WERI-Rb-1 (cell line): ENCODE measurements around the gene PLTP.

Source experiments
- DNase-seq: peaks from one replicate; pipeline ENCODE4 v3.0.0-alpha.2; 2020
- H3K27ac ChIP-seq: fragments of 250-450 bp; sonication (Bioruptor Pico); 2 replicates; pipeline ENCODE4 v1.5.1; 2020; ENCODE audit warnings: mild to moderate bottlenecking, moderate library complexity
- H3K27me3 ChIP-seq: fragments of 250-450 bp; sonication (Bioruptor Pico); 2 replicates; pipeline ENCODE4 v1.5.1; 2021; ENCODE audit warnings: mild to moderate bottlenecking, low read depth, moderate library complexity; ENCODE audit not compliant: insufficient read depth, severe bottlenecking
- H3K36me3 ChIP-seq: fragments of 250-450 bp; sonication (Bioruptor Pico); 2 replicates; pipeline ENCODE4 v1.5.1; 2020; ENCODE audit warnings: mild to moderate bottlenecking, moderate library complexity
- H3K4me3 ChIP-seq: 2 replicates; pipeline ENCODE4 v1.5.1; 2011; ENCODE audit warnings: low read depth, mild to moderate bottlenecking, control low read depth, low read length
- H3K9me3 ChIP-seq: fragments of 250-450 bp; sonication (Bioruptor Pico); 2 replicates; pipeline ENCODE4 v1.5.1; 2021; ENCODE audit warnings: mild to moderate bottlenecking, moderate library complexity; ENCODE audit not compliant: severe bottlenecking
- CTCF ChIP-seq: IDR thresholded peaks from 2 replicates; pipeline ENCODE4 v1.5.1; 2011; ENCODE audit warnings: low read depth, mild to moderate bottlenecking, control low read depth, inconsistent platforms, low read length

PLTP gene

GRCh38 chr20:45924391-45925261 is 12.7 kb upstream of the PLTP start:
- no peak for TF ChIP-seq CTCF
- no peak for DNase-seq
- H3K36me3 ChIP-seq: no peaks in the 10 kb centered on the region
- no peaks in the 10 kb centered on the region for H3K27me3 ChIP-seq
- H3K9me3 ChIP-seq: no peaks in the 10 kb centered on the region
- no peak overlapping the region for H3K4me3 ChIP-seq
- H3K27ac ChIP-seq: no peak overlapping the region

- Histone ChIP-seq H3K27ac (peak overlapping the region; percentile 22; the same call in 1 of the 2 replicates), H3K9me3 (no peaks in the 10 kb centered on the region), H3K4me3 (no peak overlapping the region), H3K36me3 (no peaks in the 10 kb centered on the region), H3K27me3 (no peaks in the 10 kb centered on the region)
- TF ChIP-seq CTCF: no peak
- DNase-seq: no peak
Measured at GRCh38 chr20:45921337-45922189, 9.6 kb upstream of the PLTP start.

GRCh38 chr20:45920462-45921336 is 8.7 kb upstream of the PLTP start:
- Histone ChIP-seq H3K36me3 (no peaks in the 10 kb centered on the region), H3K27ac (peak overlapping the region; percentile 56), H3K27me3 (no peaks in the 10 kb centered on the region), H3K9me3 (no peaks in the 10 kb centered on the region), H3K4me3 (no peak overlapping the region)
- TF ChIP-seq CTCF: no peak
- no peak for DNase-seq

GRCh38 chr20:45919542-45920399 is 7.8 kb upstream of the PLTP start:
- no peak overlapping the region for H3K4me3 ChIP-seq
- H3K27ac ChIP-seq: peak overlapping the region; percentile 56
- peak; percentile 72 for DNase-seq
- no peak for TF ChIP-seq CTCF
- H3K36me3 ChIP-seq: no peaks in the 10 kb centered on the region
- no peaks in the 10 kb centered on the region for H3K9me3 ChIP-seq
- H3K27me3 ChIP-seq: no peaks in the 10 kb centered on the region
